ENCODE measurements around the gene CYP24A1.

Gene CYP24A1

DNA sequence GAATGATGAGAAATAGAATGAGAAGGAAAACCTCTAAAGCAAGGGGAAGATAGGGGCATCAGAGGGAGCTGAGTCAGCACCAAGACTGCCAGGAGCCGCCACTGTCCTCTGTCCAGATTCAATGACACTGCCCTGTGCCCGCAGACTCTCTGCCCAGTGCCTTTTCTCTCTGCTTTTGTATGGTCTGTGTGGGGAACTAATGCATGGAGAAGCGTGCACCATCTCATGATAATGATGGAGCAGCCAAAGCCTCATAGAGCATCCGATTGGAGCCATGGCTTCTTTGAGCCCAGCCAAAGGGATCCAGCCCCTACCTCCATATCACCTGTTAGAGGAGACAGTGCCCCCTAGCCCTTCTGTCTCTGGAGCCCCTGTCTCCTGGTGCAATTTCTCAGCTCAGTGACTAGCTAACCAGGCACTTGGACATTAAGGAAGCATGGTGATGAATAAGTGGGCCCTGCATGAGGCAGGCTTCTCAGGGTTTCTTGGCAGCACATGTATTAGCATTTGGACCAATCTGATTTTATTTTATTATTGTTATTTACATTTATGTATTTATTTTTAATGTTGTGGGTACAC lies 27.6 kb upstream of the CYP24A1 start:
- no peak for DNase-seq (ENCODE audit: low spot score)

- no peak for DNase-seq (ENCODE audit: low spot score)
These were observed 26.9 kb upstream of the CYP24A1 start for GRCh38 chr20:54200487-54201267.

- DNase-seq (ENCODE audit: low spot score) = peak; percentile 60
These were observed 26.0 kb upstream of the CYP24A1 start for GRCh38 chr20:54199721-54200176.

DNA sequence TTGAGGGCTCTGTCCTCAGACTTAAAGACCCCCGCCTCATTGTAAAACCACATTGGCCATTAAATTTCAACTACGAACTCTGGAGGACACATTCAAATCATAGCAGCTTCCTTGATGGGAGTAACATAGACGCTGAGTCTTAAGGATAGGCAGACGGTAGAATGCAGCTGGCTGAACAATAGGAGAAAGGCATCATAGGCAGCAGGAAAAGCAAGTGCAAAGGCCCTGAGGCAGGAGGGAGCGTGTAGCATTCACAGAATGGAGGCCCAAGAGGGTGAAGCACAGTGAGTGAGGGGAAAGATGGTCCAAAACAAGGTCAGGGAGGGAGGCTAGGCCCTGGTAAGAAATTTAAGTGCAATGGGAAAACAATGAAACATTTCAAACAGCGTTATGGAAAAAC lies 25.5 kb upstream of the CYP24A1 start:
- no peak for DNase-seq (ENCODE audit: low spot score)

- DNase-seq (ENCODE audit: low spot score) = no peak
These were observed 24.1 kb upstream of the CYP24A1 start for GRCh38 chr20:54197621-54198604.

GRCh38 chr20:54195483-54196472 lies 22.0 kb upstream of the CYP24A1 start:
- DNase-seq (ENCODE audit: low spot score) = no peak

GRCh38 chr20:54194724-54195438 lies 21.1 kb upstream of the CYP24A1 start:
- DNase-seq (ENCODE audit: low spot score) = no peak

- DNase-seq (ENCODE audit: low spot score) = no peak
These were observed 20.0 kb upstream of the CYP24A1 start for GRCh38 chr20:54193817-54194216.

GRCh38 chr20:54190217-54190616 lies 16.4 kb upstream of the CYP24A1 start:
- no peak for DNase-seq (ENCODE audit: low spot score)

GRCh38 chr20:54189630-54190029 lies 15.8 kb upstream of the CYP24A1 start:
- no peak for DNase-seq (ENCODE audit: low spot score)

- DNase-seq (ENCODE audit: low spot score) = no peak
These were observed 14.5 kb upstream of the CYP24A1 start for GRCh38 chr20:54188132-54188849.

GRCh38 chr20:54184904-54185626 lies 11.3 kb upstream of the CYP24A1 start:
- DNase-seq (ENCODE audit: low spot score) = no peak

- DNase-seq (ENCODE audit: low spot score) = no peak
These were observed 10.3 kb upstream of the CYP24A1 start for GRCh38 chr20:54184071-54184470.

- DNase-seq (ENCODE audit: low spot score) = no peak
These were observed 7.1 kb upstream of the CYP24A1 start for GRCh38 chr20:54180931-54181330.

DNA sequence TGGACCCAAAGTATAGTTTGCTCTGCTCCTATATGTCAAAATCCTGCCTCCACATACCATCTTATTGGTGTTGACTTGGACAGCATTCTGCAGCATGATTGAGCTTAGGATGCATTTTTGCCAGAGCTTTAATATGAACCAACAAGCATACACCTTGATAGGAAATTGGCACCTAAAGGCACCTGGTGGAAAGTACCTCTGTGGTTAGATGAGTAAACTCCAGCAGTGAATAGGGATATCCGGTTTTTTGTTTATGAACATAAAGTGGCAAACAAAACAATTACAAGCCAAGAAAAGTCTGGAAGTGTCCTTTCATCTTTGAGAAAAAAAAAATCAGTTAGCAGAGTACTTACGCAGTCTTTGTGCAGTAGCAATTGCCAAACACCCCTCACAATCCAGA lies 6.2 kb upstream of the CYP24A1 start:
- DNase-seq (ENCODE audit: low spot score) = no peak

DNA sequence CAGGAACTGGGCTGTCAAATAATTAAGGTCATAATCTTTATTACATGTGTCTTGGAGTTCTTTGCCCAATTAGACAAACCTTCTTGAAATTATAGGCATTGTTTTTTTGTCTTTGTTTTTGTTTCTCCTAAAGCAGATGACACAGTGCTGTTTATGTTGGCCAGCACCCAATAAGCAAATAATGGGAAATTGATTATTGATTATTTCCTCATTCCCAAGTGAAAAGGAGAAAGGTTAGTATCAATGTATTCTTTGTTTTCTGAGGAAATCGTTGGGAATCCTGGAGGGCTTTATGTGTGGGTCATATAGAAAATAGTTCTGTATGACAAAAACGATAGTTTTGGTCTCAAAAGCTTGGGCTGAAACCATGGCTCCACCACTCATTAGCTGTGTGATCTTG lies 4.5 kb upstream of the CYP24A1 start:
- no peak for DNase-seq (ENCODE audit: low spot score)

- DNase-seq (ENCODE audit: low spot score) = no peak
These were observed 3.6 kb upstream of the CYP24A1 start for GRCh38 chr20:54177378-54177777.

- DNase-seq (ENCODE audit: low spot score) = no peak
These were observed 2.8 kb upstream of the CYP24A1 start for GRCh38 chr20:54176610-54177009.

- DNase-seq (ENCODE audit: low spot score) = no peak
These were observed 830 bp upstream of the CYP24A1 start for GRCh38 chr20:54174457-54175175.
